HK-2 (cell line): Measurements from ENCODE around the gene UVRAG.

Experiments used
- DNase-seq: peaks from one replicate; pipeline ENCODE4 v3.0.0-alpha.2; 2018; ENCODE audit not compliant: unreplicated experiment

Gene UVRAG

DNA sequence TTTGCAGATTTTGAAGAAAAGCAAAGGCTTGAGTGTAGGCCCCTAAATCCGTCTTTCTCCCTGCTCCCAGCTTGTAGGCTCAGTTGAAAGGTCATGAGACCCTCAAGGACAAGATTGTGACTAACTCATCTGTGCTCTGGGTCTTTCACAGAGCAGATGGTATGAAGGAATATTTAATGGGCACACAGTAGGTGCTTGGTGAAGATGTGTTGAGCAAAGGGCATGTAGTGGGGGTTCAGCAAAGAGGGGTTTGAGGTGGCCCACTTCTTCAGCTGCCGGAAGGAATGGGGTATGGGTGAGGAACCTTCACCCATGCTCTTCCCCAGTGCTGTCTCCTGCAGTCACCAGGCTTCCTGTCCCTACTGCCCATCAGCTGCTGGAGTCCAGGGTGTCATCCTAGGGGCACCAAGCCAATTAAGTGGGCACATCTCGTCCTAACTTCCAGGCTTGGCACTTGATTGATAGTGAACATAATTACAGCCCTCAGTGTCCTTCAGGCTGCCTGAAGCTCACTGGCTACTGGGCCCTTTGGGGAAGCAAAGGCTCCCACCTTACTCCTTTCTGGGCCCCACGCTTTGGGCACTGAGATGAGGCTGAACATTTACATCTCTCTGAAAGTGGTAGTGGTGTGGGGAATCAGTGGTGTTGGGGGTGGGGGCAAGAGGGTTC, 31.5 kb upstream of the UVRAG start:
- DNase-seq: no peak

DNA sequence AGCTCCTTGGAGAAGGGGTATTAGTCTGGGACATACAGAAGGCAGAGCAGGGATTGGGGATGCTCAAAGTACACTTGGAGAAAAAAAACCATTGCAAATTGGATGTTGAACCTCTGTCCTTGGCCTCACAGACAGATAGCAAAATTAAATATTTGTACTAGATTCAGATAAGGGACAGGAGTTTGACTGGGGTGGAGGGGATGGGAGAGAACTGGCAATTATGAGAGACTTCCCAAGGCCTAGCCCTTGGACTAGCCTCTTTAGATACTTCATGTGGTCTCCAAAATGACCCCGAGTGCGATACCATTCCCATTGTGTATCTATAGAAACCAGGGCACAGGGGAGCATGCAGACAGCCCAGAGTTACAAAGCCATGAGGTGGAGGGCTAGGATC, 30.9 kb upstream of the UVRAG start:
- DNase-seq: no peak

DNA sequence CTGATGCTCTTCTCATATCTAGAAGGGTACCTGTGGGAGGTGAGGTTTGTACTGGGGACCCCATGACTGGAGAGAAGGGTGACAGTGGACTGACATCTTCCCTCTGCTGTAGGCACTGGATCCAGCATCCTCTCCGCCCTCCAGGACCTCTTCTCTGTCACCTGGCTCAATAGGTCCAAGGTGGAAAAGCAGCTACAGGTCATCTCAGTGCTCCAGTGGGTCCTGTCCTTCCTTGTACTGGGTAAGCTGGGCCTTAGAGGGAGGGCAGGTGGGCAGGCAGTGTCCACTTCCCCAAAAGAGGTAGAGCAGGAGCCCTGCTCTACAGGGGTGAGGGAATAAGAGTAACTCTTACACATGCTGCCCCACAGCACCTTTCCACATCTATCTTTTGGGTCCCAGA, 30.5 kb upstream of the UVRAG start:
- no peak for DNase-seq

DNA sequence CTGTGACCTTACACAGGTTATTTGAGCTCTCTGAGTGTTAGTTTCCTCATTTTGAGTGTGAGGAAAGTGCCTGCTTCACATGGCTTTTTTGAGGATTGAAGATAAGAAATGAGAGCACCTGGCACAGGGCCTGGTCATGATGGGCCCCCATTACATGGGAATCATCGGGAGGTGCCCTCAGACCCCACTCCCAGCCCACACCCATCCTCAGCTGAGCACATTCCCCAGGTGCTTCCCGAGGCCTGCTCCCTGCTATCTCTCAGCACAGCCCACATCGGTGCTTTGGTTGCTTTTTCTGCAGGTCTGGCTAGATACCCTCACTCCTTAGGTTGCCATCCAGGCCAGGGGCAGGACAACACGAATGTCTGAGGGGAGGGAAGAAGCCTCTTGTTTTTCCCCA, 29.8 kb upstream of the UVRAG start:
- DNase-seq: no peak

DNA sequence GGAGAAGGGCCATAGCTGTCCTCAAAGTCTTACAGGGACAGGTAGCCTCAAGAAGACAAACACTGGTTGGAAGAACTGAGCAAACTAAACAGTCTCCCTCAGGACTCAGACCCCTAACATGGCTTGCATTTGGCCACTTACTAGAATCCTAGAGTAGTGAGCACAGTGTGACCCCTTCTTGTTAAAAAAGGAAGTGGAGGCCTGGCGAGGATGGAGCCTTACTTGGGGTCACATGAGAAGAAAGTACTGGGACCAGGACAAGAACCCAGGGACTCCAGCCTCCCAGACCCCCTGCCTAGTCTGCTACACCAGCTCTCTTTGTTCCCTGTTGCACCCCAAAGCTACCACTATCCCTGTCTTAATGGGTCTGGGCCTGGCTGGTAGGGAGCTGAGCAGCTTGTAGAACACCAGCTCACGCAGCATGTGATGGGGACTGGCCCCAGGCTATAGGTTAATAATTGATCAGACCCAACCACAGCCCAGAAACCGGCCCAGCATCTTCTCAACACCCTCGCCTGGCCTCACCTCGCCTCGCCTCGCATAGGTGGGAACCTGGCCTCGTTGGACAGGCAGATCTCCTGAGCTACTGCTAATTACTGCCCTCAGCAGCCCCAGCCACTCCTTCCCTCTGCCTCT, 28.8 kb upstream of the UVRAG start:
- DNase-seq: peak; percentile 31

DNA sequence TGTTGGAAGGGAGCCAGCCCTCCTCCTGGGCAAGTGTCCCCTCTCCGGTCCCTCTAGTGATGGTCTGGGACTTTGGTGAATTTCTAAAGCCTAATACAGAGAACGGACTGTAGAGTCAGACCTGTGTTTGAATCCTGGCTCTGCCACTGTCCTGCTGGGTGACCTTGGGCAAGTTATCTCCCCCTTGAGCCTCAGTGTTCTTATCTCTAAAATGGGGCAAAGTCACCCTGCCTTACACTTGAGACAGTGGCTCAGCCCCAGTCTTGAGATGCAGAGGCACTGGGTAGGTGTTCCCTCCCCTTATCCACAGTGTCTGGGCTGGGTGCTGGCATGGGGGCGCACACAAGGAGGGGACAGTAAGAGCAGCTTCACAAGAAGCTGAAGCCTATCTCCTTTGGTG, 25.5 kb upstream of the UVRAG start:
- no peak for DNase-seq

DNA sequence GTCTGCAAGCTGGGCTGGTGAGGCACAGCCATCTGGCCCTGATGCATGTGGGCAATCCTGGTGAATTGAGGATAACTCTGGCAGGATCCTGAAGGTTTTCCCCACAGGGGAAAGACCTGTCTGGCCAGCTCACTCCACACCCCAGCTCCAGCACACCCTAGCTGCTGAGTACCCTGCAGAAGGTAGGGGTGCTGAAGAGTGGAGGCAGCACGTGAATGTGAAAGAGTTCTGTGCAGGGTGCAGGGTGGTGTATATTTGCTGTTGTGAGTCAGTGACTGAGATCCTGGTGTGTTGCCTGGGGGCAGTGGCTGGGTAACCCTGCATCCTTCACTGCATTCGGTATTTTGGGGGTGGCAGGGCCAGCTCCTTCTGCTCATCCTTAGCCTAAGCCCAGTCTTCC, 24.0 kb upstream of the UVRAG start:
- no peak for DNase-seq

DNA sequence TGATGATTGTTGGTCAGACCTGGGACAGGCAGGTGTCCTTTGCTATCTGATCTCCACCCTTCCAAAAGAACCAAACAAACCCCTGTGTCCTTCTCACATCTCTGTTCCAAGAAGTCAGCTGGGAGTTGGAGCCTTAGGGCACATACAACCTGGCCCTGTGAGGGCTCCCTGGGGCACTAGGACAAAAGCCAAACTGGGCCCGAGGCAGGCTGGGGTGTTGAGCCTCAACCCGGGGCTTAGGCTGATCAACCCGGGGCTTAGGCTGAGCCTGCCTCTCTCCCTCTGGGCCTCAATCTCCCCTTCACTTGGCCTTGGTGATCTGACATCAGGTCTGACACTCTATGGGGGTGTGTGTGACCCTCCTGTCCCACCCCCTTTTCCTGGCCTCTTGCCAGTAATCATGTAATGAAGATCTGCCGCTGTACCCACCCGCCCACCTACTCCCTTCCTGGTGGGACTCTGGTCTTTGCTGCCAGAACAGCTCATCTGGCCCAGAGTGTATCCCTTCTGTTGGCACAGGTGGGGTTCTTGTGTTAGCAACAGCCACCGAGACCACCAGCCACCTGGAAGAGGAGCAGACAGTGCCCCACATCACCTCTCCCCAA, 22.8 kb upstream of the UVRAG start:
- no peak for DNase-seq

DNA sequence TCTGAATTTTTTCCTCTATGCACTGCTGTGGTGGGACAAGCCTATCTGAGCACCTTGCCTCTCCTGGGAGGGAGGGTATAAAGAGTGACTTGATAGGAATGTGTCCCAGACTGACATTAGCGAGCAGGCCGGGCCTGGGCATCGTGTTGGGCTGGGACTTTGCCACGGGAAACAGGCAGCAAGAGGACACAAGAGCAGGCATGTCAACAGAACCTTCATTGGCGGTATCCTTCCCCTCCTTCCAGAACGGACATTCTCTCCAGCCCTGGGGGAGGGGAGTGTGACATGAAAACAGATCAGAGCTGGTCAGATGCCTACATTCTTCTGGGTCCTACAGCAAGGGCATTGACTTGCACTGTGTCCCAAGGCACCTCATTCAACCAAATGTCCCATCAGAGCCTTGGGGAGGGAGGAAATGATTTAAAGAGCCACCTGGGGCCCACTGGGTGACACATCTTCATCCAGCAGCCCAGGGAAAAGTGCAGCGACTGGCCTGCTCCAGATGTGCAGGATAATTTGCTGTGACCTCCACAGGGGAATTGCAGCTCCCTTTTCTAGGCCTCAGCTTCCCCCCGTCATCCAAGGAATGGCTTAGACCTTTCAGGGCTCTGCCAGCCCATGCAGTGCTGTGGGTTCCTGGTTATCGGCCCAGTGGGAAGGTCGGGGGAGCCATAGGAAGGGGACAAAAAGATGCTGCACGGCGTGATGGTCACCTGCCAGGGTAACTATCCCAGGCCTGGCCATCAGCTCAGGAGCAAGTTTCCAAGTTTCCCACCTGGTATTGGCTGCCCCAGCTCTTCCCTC, 21.8 kb upstream of the UVRAG start:
- DNase-seq: no peak

DNA sequence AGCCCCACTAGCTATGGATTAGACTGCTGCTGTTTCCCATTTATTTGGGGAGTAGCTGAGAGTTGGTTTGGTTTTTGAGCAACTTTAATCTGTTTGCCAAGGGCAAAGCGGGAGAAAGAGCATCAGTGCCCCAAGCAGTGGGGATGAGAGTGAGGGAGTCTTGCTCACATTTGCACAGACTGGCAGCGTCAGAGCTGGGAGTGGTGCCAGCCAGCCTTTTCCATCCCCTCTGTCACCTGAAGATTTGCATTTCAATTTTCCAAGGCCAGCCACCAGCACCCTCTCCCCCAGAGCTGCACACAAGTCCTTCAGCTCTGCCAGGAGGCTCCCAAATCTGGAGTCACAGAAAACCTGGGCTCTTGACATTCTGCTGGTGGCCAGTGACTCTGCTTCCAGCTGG, 21.0 kb upstream of the UVRAG start:
- no peak for DNase-seq

DNA sequence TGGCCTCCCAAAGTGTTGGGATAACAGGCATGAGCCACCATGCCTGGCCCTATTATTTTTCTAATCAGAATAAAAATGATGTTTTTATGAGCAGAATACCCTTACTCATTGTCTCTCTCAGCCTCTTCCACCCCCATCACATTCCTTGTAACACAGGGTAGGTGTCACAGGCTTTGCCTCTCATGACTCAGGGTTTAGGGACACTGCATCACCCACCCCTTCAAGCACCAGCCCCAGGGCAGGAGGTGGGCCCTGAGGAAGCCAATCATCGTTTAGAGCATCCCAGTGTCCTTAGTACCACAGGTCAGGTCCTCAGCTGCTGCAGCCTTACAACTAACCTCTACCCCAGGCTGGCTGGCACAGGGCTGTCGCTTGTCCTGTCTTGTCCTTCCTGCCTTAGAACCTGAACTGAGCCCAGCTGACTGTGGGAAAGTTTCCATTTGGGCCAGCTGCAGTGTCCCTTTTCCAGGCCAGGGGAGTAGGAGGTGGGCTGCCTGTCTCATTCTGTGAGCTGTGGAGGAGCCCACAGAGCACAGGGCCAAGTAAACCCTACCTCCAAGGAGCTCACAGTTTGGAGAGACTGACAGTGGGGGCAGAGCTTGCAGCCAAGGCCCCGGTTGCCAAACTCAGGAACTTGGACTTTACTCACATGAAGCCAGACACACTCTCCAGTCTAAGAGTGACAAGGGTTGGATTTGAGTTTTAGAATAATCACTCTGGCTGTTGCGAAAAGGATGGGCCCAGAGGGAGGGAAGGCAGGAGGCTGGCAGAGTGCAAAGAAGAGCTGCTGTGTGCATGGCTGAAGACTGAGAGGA, 19.5 kb upstream of the UVRAG start:
- DNase-seq: no peak

DNA sequence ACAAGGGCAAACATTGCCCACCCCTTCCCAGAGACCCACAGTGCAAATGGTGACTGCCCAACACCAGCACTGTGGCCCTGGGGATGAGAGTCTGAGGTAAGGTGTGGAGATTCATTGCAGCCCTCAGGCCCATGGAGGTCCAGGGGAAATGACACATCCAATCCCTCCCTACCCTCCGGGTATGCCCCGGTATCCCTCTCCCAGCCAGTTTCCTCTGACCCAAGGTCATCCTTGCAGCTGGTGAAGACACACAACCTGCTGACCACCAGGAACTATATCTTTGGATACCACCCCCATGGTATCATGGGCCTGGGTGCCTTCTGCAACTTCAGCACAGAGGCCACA, 18.9 kb upstream of the UVRAG start:
- DNase-seq: no peak

DNA sequence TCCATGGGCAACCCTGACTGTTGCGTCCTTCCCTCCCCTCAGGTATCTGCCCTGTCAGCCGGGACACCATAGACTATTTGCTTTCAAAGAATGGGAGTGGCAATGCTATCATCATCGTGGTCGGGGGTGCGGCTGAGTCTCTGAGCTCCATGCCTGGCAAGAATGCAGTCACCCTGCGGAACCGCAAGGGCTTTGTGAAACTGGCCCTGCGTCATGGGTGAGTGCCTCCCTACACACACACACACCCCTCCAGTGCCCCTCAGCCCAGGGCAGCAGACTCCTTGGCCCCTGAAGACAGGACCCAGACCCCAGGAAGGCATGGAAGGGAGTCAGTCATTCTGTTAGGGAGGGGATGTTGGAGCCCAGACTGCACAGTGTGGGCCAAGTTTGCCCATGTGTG, 17.9 kb upstream of the UVRAG start:
- peak; percentile 30 for DNase-seq

DNA sequence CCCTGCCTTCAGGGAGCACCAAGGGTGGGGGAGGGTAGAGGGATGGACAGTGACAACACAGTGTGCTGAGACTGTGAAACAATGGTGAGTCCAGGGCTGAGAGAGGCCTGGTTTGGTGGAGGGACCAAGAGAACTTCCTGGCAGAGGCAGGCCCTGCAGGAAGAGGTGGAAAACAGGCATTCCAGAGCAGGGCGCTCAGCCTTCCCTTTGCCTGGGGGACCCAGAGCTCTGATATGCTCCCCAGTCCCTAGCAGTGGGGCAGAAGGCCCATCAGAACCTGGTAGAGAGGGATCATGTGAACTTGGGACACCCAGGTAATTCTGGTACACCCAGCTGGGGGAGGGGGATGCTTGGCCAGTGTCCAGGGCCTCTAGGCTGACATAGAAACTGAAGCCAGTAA, 17.2 kb upstream of the UVRAG start:
- no peak for DNase-seq

DNA sequence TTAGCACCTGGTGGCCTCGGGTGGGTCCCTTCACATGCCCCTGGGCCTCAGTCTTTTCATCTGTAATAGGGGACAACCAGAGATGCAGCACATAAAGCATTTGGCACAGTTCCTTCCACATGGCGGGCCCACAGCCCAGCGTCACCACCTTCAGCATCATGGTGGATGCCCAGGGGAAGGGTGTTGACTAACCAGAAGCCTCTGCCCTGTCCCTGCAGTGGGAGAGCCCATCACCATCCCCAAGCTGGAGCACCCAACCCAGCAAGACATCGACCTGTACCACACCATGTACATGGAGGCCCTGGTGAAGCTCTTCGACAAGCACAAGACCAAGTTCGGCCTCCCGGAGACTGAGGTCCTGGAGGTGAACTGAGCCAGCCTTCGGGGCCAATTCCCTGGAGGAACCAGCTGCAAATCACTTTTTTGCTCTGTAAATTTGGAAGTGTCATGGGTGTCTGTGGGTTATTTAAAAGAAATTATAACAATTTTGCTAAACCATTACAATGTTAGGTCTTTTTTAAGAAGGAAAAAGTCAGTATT, 14.8 kb upstream of the UVRAG start:
- no peak for DNase-seq

DNA sequence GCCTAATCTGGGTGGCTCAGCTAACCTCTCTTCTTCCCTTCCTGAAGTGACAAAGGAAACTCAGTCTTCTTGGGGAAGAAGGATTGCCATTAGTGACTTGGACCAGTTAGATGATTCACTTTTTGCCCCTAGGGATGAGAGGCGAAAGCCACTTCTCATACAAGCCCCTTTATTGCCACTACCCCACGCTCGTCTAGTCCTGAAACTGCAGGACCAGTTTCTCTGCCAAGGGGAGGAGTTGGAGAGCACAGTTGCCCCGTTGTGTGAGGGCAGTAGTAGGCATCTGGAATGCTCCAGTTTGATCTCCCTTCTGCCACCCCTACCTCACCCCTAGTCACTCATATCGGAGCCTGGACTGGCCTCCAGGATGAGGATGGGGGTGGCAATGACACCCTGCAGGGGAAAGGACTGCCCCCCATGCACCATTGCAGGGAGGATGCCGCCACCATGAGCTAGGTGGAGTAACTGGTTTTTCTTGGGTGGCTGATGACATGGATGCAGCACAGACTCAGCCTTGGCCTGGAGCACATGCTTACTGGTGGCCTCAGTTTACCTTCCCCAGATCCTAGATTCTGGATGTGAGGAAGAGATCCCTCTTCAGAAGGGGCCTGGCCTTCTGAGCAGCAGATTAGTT, 14.2 kb upstream of the UVRAG start:
- no peak for DNase-seq

DNA sequence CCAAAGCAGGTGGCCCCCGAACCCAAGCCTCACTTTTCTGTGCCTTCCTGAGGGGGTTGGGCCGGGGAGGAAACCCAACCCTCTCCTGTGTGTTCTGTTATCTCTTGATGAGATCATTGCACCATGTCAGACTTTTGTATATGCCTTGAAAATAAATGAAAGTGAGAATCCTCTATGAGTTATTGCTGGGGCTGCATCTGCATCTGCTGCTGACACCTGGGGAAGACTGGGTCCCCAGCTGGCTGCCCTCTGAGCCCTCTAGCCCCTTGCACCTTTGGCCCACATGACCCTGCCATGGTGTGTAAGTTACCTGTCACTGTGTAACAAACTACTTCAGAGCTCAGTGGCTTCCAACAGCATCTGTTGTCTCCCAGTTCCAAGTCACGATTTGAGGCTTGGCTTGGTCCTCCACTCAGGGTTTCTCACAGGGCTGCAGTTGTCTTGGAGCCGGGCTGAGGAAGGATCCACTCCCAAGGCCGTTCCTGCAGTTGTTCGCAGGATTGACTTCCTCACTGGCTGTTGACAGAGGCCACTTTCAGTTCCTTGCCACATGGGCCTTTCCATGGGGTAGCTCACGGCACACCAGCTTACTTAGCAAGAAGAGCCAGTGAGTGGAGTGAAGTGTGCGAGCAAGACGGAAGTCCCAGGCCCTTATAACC, 13.5 kb upstream of the UVRAG start:
- no peak for DNase-seq

DNA sequence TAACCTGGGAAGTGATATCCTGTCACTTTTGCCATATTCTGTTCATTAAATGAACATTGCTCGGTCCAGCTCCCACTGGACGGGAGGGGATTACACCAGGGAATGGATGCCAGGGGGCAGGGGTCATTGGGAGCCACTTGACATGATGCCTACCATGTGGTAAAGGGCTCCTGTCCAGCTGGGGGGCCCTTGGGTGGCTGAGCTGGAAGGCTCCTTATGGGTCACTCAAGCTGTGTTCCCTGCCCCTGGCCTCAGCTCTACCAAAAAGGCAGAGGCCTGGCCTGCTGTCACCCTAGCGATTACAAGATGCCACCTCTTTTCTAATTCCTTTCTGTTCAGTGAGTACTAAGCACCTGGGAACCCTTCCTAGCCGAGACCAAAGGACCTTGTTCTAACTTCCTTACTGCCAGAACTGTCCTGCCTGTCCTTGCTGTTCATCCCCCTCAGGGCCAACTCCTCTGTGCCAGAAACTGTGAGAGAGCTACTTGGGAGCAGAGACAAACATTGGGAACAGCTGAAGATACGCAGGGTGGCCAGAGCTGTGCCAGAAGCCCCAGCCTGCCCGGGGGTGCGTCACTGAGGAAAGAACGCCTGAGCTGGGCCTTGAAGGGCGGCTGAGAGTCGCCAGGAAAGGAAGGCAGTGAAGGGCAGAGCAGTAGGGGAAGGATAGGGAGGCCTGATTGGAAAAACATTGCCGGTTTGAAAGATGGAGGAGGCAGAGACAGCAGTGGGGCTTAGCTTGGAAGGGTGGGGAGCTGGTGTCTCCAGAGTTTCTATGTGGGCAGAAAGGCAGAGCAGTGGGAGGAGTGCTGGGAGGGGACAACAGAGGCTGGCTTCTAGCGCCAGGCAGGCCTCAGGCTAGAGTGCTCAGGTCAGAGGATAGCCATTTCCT, 12.7 kb upstream of the UVRAG start:
- no peak for DNase-seq

DNA sequence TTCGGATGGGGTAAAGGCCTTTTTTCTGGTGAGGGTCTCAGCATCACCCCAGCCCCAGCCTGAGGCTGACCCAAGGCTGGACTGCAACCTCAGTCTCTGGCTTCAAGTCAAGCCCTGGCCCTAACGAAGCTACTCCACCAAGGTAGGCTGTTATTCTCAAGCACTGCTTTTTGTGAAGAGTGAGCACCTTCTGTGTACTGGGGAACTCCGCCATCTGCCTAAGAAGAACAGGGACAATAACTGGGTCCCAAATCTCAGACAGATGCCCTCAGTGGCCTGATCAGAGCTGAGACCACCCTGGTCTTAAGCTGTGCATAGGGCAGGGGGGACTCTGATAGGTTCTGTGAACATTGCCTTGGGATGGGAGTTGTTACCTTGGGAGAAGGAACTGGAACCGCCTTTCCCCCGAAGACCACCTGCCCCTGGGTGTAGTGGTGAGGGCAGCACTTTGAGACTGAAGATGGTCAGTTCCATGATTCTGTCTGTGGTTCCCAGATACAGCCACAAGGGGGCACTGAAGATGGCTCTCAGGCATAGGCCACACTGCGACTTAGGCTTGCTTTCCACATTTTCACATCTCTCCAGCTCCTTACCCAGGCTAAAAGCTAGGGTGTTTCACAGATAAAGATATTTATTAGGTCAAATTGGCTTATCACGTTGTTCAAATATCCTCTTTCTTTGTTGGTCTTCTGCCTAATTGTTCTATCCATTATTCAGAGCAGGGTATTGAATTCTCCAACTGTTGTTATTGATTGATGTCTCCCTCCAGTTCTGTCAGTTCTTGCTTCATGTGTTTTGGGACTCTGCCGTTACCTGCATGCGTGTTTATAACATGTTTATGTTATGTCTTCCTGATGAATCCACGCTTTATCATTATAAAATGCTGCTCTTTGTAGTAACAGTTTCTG, 11.8 kb upstream of the UVRAG start:
- DNase-seq: peak; percentile 62
